Left colon (tissue), 2 donors: ENCODE data around the gene WDR73. TPM values are rescaled to one million over a fixed set of nuclear protein-coding genes. Genes with fewer than 3 reads are reported as not detected.

ENCODE experiments used
- ATAC-seq: fragments of 200-7000 bp; cut with Tn5 transposase; one replicate; pipeline ENCODE4 v1.9.1; 2020; ENCODE audit warnings: mild to moderate bottlenecking, moderate library complexity
- DNase-seq, 2 donors: peaks; one replicate each; pipeline ENCODE4 v3.0.0-alpha.2; 2020
- intact Hi-C, 2 donors: fragments of 100-400 bp; cut with DNase I in 1 of 2; cut with micrococcal nuclease in 1 of 2; formaldehyde crosslinking; loops; one replicate each; pipeline versions ENCODE4 v1.11.2 to v1.14.0; 2022; cut with DNase I, micrococcal nuclease
- total RNA-seq, 2 donors: library from RNA; stranded (reverse); fragmentation: NEBNext Ultra II Directional; extraction: Animal tissue kit (Norgen Biotek cat#: 25700); gene quantifications; one replicate each; pipeline ENCODE4 v1.2.1, GENCODE V29; 2021
- donor health status: DM: no; HTN: no; CAD: no.
- donor health status: DM: yes; HTN: yes; CAD: no.

Gene WDR73
- total RNA-seq, 2 donors from 2014 or later: 17.0 to 20.5 TPM

- ATAC-seq: no peak
- DNase-seq: no peak
- intact Hi-C loops: loop anchor here in 1 of 2 donors (10.0 kb wide), 2 partner anchors 57 to 287 kb away; partner anchors contain the start of genes NMB, SLC28A1 and WDR73
Observed at GRCh38 chr15:84598250-84598649, 55.8 kb downstream of the WDR73 start.

- intact Hi-C loops: loop anchor here in 1 of 2 donors (10.0 kb wide), 2 partner anchors 58 to 288 kb away; partner anchors contain the start of genes NMB, SLC28A1 and WDR73
- DNase-seq (no peak), ATAC-seq (no peak)
Observed at GRCh38 chr15:84597296-84597695, 56.8 kb downstream of the WDR73 start.

- no peak for DNase-seq
- ATAC-seq: no peak
- intact Hi-C loops: loop anchor here in 1 of 2 donors (10.0 kb wide), 2 partner anchors 59 to 289 kb away; partner anchors contain the start of genes NMB, SLC28A1 and WDR73
Observed at GRCh38 chr15:84595660-84596059, 58.4 kb downstream of the WDR73 start.

GRCh38 chr15:84594617-84595290, 59.3 kb downstream of the WDR73 start:
- DNase-seq (no peak), ATAC-seq (no peak)
- intact Hi-C loops: loop anchor here in 1 of 2 donors (10.0 kb wide), 2 partner anchors 60 to 290 kb away; partner anchors contain the start of genes NMB, SLC28A1 and WDR73

GRCh38 chr15:84591815-84592214, 62.3 kb downstream of the WDR73 start:
- ATAC-seq (no peak), DNase-seq (no peak)
- intact Hi-C loops: loop anchor here in 1 of 2 donors (10.0 kb wide), 2 partner anchors 63 to 293 kb away; partner anchors contain the start of genes NMB, SLC28A1 and WDR73

- DNase-seq (no peak), ATAC-seq (no peak)
- intact Hi-C loops: loop anchor here in 1 of 2 donors (10.0 kb wide), 2 partner anchors 64 to 294 kb away; partner anchors contain the start of genes NMB, SLC28A1 and WDR73
Observed at GRCh38 chr15:84590406-84590805, 63.7 kb downstream of the WDR73 start.

Other genes with a start within 250 kb of the WDR73 start
- 1 to 10 TPM; 5.4 to 8.2 TPM for gene ZSCAN2, start 53.3 kb downstream of the WDR73 start, total RNA-seq
- gene NMB, start 3.9 kb upstream of the WDR73 start, total RNA-seq: 1 to 10 TPM; 1.8 to 2.8 TPM
- 100 to 1,000 TPM; 128 to 130 TPM for gene SEC11A, start 61.9 kb upstream of the WDR73 start, total RNA-seq
- gene ZNF592, start 94.3 kb upstream of the WDR73 start, total RNA-seq: 10 to 100 TPM; 24.3 to 29.7 TPM
- gene ALPK3, start 163.1 kb upstream of the WDR73 start, total RNA-seq: 1 to 10 TPM; 1.0 to 1.1 TPM
- gene SLC28A1, start 230.4 kb upstream of the WDR73 start, total RNA-seq: not detected